ENCODE results near the gene TCEAL9.

- no peak for TF ChIP-seq CTCF (conservative IDR thresholded peaks at IDR 0.05; ENCODE audit: low read depth, low read length)
- no peak for TF ChIP-seq RAD21 (IDR thresholded peaks at IDR 0.05; ENCODE audit: low read length)
- no peak for TF ChIP-seq POLR2A (IDR thresholded peaks at IDR 0.05; ENCODE audit: low read depth, low read length)
- TF ChIP-seq MAFK (IDR thresholded peaks at IDR 0.05; ENCODE audit: low read depth, low read length) = no peak
- no peak for TF ChIP-seq CEBPB (IDR thresholded peaks at IDR 0.05; ENCODE audit: low read depth, low read length)
- no peak for TF ChIP-seq ELK1 (IDR thresholded peaks at IDR 0.05; ENCODE audit: borderline replicate concordance, low read depth, low read length)
These were observed 17.3 kb downstream of the TCEAL9 start for GRCh38 chrX:103373581-103373980.

All from IMR-90 (cell line).